PC-3 (cell line): ENCODE results near the gene MIB1.

Source experiments
- EZH2 ChIP-seq: fragments of 300-600 bp; sonication (generic); IDR thresholded peaks from one replicate; pipeline ENCODE4 v1.6.1; 2017; ENCODE audit warnings: antibody characterized with exemption, mild to moderate bottlenecking, low read length; ENCODE audit not compliant: unreplicated experiment
- EZH2phosphoT487 ChIP-seq: fragments of 300-600 bp; sonication (generic); IDR thresholded peaks from 2 replicates; pipeline ENCODE4 v1.6.1; 2018; ENCODE audit warnings: mild to moderate bottlenecking, antibody characterized with exemption, low read length, borderline replicate concordance
- TF ChIP-seq, protein P1 (sequence below): fragments of 300-600 bp; sonication (generic); conservative IDR thresholded peaks from 2 replicates; pipeline ENCODE4 v1.5.1; 2017; ENCODE audit warnings: antibody characterized with exemption, low read depth, mild to moderate bottlenecking, low read length

DNA sequence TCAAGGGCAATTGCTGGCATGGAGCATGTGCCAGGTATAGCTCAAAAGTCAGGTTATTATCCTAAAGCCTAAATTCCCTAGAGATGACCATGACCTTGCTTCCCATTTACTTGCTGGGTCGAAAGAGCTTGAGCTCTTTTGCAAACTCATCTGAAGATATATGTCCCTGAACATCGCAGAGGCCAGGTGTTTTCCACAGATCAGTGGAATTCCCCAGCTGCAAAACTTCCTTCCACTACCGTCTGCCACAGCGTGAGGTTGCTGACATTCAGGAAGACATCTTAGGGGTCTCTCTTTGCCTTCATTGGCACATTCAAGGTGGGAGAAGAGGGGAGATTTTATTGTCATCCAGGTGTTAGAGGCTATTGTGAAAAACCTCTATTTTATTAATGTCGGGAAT is 171.0 kb downstream of the MIB1 start:
- TF ChIP-seq EZH2 (no peak), EZH2phosphoT487 (no peak)
- TF ChIP-seq, protein P1, sequence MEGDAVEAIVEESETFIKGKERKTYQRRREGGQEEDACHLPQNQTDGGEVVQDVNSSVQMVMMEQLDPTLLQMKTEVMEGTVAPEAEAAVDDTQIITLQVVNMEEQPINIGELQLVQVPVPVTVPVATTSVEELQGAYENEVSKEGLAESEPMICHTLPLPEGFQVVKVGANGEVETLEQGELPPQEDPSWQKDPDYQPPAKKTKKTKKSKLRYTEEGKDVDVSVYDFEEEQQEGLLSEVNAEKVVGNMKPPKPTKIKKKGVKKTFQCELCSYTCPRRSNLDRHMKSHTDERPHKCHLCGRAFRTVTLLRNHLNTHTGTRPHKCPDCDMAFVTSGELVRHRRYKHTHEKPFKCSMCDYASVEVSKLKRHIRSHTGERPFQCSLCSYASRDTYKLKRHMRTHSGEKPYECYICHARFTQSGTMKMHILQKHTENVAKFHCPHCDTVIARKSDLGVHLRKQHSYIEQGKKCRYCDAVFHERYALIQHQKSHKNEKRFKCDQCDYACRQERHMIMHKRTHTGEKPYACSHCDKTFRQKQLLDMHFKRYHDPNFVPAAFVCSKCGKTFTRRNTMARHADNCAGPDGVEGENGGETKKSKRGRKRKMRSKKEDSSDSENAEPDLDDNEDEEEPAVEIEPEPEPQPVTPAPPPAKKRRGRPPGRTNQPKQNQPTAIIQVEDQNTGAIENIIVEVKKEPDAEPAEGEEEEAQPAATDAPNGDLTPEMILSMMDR = no peak
